Right ventricle myocardium superior (tissue), 1 donor: ENCODE measurements around the gene STT3B. TPM values are rescaled to one million over a fixed set of nuclear protein-coding genes. Genes with fewer than 3 reads are reported as not detected.
A peak's percentile ranks its signal among the peaks of the same experiment; 100 is the strongest.

ENCODE experiments used
- ATAC-seq: fragments of 200-7000 bp; cut with Tn5 transposase; one replicate; pipeline ENCODE4 v1.9.1; 2020; ENCODE audit warnings: mild to moderate bottlenecking; ENCODE audit not compliant: poor library complexity
- DNase-seq: peaks from one replicate; pipeline ENCODE4 v3.0.0-alpha.2; 2020
- intact Hi-C: fragments of 100-400 bp; cut with DNase I; formaldehyde crosslinking; loops from one replicate; pipeline ENCODE4 v1.11.2; 2022
- total RNA-seq: library from RNA; stranded (reverse); fragmentation: NEBNext Ultra II Directional; extraction: Animal tissue kit (Norgen Biotek cat#: 25700); gene quantifications from one replicate; pipeline ENCODE4 v1.2.1, GENCODE V29; 2021
- donor health status: DM: no; HTN: yes; CAD: no; lungs with severe emphysema.

The STT3B gene
- total RNA-seq, 1 donor from 2014 or later: 85.3 TPM

GRCh38 chr3:31542246-31542645, 9.5 kb downstream of the STT3B start:
- intact Hi-C loops: no loop called here
- DNase-seq (no peak), ATAC-seq (no peak)

- DNase-seq (no peak), ATAC-seq (no peak)
- intact Hi-C loops: no loop called here
Measured at GRCh38 chr3:31543375-31543774, 10.7 kb downstream of the STT3B start.

GRCh38 chr3:31544634-31545033, 11.9 kb downstream of the STT3B start:
- peak; percentile 77 for ATAC-seq
- DNase-seq: peak; percentile 49
- intact Hi-C loops: no loop called here

- DNase-seq: no peak
- intact Hi-C loops: no loop called here
- ATAC-seq: peak; percentile 55
Measured at GRCh38 chr3:31546162-31546561, 13.4 kb downstream of the STT3B start.

- no peak for DNase-seq
- intact Hi-C loops: no loop called here
- no peak for ATAC-seq
Measured at GRCh38 chr3:31546725-31547124, 14.0 kb downstream of the STT3B start.

GRCh38 chr3:31550452-31551251, 17.9 kb downstream of the STT3B start:
- intact Hi-C loops: loop anchor here (5.0 to 10.0 kb wide), 2 partner anchors 94 to 217 kb away; no protein-coding TSS in a partner anchor
- DNase-seq (no peak), ATAC-seq (peak; percentile 62)

GRCh38 chr3:31551646-31552045, 18.9 kb downstream of the STT3B start:
- intact Hi-C loops: loop anchor here (5.0 to 10.0 kb wide), 2 partner anchors 93 to 216 kb away; no protein-coding TSS in a partner anchor
- DNase-seq: no peak
- no peak for ATAC-seq

- intact Hi-C loops: loop anchor here (5.0 to 10.0 kb wide), 2 partner anchors 93 to 215 kb away; no protein-coding TSS in a partner anchor
- no peak for DNase-seq
Measured at GRCh38 chr3:31552103-31552502, 19.4 kb downstream of the STT3B start.

GRCh38 chr3:31553258-31553657, 20.5 kb downstream of the STT3B start:
- intact Hi-C loops: loop anchor here (5.0 to 10.0 kb wide), 2 partner anchors 92 to 214 kb away; no protein-coding TSS in a partner anchor
- ATAC-seq (no peak), DNase-seq (no peak)

More at GRCh38 chr3:31552103-31552502, 19.4 kb downstream of the STT3B start:
- no peak for ATAC-seq

GRCh38 chr3:31555204-31555603, 22.5 kb downstream of the STT3B start:
- intact Hi-C loops: loop anchor here (10.0 kb wide), 1 partner anchor 90 kb away; no protein-coding TSS in a partner anchor
- ATAC-seq (no peak), DNase-seq (no peak)

- no peak for ATAC-seq
- intact Hi-C loops: loop anchor here (10.0 kb wide), 1 partner anchor 85 kb away; no protein-coding TSS in a partner anchor
Measured at GRCh38 chr3:31559872-31560534, 27.3 kb downstream of the STT3B start.

GRCh38 chr3:31561891-31562290, 29.2 kb downstream of the STT3B start:
- ATAC-seq (no peak), DNase-seq (no peak)
- intact Hi-C loops: no loop called here

More at GRCh38 chr3:31559872-31560534, 27.3 kb downstream of the STT3B start:
- no peak for DNase-seq

- DNase-seq: no peak
- intact Hi-C loops: no loop called here
- peak; percentile 23 for ATAC-seq
Measured at GRCh38 chr3:31562525-31562924, 29.8 kb downstream of the STT3B start.

- DNase-seq (no peak), ATAC-seq (peak; percentile 46)
- intact Hi-C loops: no loop called here
Measured at GRCh38 chr3:31565288-31565687, 32.6 kb downstream of the STT3B start.

- DNase-seq (no peak), ATAC-seq (peak; percentile 45)
- intact Hi-C loops: no loop called here
Measured at GRCh38 chr3:31567036-31567435, 34.3 kb downstream of the STT3B start.

- no peak for DNase-seq
- no peak for ATAC-seq
- intact Hi-C loops: no loop called here
Measured at GRCh38 chr3:31568649-31569048, 35.9 kb downstream of the STT3B start.

- intact Hi-C loops: no loop called here
- ATAC-seq (no peak), DNase-seq (no peak)
Measured at GRCh38 chr3:31571325-31571724, 38.6 kb downstream of the STT3B start.

GRCh38 chr3:31572236-31573004, 39.7 kb downstream of the STT3B start:
- ATAC-seq (no peak), DNase-seq (no peak)
- intact Hi-C loops: no loop called here
